Measurements from ENCODE around the gene IL17F.
"Not testable (repeated sequence)": the region's sequence is repeated elsewhere in the genome, so short reads cannot be mapped to it uniquely, and the experiment has no call there.

The IL17F gene

DNA sequence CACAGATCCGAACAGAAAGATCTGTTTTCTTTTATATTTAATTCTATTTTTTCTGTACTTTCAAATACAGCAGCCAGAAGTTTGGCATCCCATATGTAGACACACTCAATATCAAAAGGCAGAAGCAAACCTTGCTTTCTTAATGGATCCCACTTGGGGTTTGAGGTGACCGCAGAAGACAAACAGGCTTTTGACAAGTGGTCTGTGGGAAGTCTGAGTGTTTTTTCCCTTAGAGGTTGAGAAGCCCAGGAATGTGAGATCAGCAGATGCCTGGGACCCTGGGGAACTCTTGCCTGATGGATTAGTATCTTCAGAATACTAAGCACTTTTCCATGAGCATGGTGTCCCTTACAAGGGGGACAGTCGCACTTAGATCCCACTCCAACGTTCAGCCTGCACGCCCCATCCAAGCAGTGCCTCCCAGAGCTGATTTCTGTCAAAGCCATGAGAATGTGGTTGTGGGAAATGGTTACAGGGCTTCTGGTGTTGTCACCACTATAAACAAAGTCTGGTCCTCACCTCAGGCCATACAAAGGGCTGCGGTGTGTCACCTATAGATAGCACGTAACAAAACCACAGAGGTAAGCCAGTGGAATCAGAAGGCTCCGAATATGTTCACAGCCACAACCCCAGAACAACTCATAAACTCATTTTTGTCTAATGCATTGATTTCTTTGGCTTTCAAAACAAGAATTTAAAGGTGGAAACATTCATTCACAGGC lies 12.7 kb downstream of the IL17F start:
- TF ChIP-seq GATA1 (IDR thresholded peaks at IDR 0.05; ENCODE audit: low read depth, low read length), result no peak
- TF ChIP-seq POLR2A (IDR thresholded peaks at IDR 0.05; ENCODE audit: low read length), result no peak
- no peak for DNase-seq

DNA sequence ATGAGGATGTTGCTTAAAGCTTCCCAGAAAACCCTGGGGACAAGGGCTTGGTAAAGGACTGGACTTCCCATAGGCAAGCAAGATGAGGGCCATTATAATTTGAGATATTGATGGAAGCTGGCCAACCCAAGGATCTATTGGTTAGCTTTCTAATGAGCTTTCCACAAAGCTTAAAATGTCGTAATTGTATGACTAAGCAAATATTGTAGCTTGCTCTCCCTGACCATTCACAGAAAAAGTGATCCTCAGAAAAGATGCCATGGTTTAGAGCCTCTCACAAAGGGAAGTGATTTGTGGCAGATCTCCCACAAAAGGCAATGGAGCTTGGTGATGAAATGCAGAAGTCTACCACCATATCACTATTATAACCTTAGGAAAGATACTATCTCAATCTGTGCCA lies 13.6 kb downstream of the IL17F start:
- DNase-seq, result no peak
- TF ChIP-seq GATA1 (IDR thresholded peaks at IDR 0.05; ENCODE audit: low read depth, low read length) (no peak), POLR2A (IDR thresholded peaks at IDR 0.05; ENCODE audit: low read length) (no peak)

DNA sequence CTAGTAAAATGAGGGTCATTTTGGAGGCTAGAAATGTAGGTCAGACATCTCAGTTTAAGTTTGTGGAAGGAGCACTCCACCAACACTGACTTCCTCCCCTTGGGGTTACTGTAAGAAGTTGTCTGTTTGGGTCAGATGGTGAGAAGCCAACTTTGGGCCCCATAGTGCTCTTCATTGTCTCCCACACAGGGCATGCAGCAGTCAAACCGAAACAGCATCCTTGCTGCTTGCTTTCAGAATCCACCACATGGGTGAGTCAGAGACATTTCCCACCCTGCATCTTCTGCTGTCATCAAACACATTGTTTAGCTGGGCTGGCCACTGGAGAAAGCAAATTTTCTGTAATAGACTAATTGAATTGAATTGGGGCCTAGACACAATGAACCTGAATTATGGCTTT lies 16.8 kb downstream of the IL17F start:
- no peak for DNase-seq
- no peak for TF ChIP-seq GATA1 (IDR thresholded peaks at IDR 0.05; ENCODE audit: low read depth, low read length)
- TF ChIP-seq POLR2A (IDR thresholded peaks at IDR 0.05; ENCODE audit: low read length), result no peak

DNA sequence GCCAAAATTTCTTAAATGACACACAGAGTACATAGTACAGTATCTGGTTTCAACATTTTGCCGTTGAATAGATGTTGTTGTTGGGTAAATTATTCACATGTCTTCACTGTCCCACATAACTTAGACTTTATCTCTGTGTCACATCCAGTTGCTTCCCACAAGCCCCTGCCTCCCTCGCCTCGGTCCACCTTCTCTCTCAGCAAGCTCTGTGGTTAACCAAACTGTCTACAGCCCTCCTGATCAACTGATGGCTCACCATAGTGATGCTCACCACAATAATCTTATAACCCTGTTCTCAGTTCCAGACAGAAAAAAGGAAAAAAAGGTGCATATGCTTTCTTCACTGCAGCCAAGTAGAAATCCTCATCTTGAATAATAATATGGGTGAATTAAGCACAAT lies 23.0 kb downstream of the IL17F start:
- no peak for TF ChIP-seq GATA1 (IDR thresholded peaks at IDR 0.05; ENCODE audit: low read depth, low read length)
- no peak for TF ChIP-seq POLR2A (IDR thresholded peaks at IDR 0.05; ENCODE audit: low read length)
- DNase-seq, result no peak

DNA sequence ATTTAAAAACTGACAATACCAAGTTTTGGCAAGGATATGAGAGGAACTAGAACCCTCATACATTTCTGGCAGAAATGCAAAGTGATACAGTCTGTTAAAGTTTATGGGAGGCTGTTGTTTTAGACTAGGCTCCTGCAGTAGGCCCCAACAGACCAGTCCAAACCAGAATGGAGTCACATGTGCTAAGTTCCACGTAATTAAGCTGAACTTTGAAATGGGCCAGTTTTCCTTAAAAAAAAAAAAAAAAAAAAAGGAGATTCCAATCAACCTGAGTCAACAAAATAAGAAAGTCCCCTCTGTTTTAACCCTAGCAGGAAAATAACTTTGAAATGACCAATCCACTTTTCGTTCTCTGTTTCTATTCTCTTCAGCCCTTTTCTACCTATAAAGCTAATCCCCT lies 26.5 kb downstream of the IL17F start:
- no peak for DNase-seq
- TF ChIP-seq POLR2A (IDR thresholded peaks at IDR 0.05; ENCODE audit: low read length) (no peak), GATA1 (IDR thresholded peaks at IDR 0.05; ENCODE audit: low read depth, low read length) (no peak)

DNA sequence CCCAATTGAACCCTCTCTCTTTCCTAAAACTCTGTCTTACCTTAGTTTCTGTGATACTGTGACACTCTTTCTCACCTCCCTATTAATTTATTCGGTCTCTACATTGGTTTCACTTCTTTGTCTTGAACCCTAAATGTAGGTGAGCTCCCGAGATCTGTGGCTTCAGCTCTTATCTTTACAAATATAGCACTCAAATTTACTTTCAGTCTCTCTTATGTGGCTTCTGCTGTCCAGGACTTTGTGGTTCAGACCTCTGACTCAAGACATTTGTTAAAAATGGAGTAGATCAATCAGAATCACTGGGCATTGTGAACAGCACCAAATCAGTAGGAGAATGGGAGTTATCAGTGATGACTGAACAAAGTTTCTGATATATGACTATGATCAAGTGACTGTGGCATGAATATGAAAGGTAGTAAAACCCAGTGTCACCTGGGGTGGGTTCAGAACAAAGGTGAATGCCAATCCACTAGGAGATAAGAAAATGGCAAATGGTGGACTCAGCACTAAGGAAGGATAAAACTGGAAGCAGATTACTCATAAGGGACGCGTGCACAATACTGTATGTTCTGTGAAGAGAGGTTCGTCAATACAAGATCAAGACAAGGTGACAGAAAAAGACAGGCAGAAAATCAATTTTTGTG lies 27.2 kb downstream of the IL17F start:
- no peak for DNase-seq
- TF ChIP-seq GATA1 (IDR thresholded peaks at IDR 0.05; ENCODE audit: low read depth, low read length), result no peak

DNA sequence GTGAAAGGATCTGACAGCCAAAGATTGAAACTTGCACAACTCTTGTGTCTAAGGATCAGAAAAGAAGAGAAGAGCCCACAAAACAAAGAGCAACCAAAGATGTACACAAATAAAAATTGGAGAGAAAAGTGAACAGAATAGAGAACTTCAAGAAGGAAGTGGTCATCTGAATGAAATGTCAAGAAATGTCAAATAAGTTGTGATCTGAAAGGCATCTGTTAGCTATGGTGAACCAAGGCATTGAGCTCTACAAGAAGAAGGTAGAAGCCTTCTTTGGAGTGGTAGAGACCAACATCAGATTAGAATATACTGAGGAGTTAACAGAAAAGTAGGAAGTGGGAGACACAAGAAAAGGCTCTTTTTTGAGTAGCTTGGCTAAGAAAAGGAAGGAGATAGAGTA lies 28.5 kb downstream of the IL17F start:
- no peak for TF ChIP-seq GATA1 (IDR thresholded peaks at IDR 0.05; ENCODE audit: low read depth, low read length)
- no peak for TF ChIP-seq POLR2A (IDR thresholded peaks at IDR 0.05; ENCODE audit: low read length)
- no peak for DNase-seq

DNA sequence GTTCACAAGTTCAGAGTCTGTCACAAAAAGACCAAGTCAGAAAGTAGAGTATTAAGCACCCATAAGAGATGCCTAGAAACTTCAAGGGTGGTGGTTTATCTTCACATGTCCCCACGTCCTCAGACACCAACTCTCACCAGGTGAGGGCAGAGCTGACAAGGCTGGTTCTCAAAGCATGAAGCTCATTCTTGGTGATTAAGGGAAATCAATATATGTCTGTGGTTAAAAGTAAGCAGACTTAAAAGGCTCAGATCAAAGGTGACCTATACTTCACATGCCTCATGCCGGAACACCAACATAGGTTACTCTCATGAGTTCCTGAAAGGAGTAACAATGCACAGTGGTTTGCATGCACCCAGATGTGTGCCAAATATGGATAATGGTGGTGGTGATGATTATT lies 31.2 kb downstream of the IL17F start:
- no peak for DNase-seq

DNA sequence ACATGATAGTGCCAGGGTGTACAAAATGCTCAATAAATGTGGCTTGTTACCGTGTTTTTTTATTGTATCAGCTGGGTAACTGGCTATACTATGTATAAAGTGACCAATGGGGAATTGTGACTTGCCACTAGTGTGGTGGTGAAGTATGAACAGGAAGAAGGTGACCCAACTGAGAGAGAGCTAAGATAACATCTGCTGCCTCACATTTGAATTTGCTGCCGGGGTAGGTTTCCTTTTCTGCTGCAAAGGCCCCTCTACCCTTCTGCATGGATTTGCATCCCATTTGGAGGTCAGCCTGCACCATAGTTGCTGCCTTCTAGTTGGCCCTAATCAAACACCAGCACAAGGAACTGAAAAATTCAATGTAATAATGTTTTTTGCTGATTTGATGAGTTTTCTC lies 34.1 kb downstream of the IL17F start:
- no peak for TF ChIP-seq POLR2A (IDR thresholded peaks at IDR 0.05; ENCODE audit: low read length)
- no peak for TF ChIP-seq GATA1 (IDR thresholded peaks at IDR 0.05; ENCODE audit: low read depth, low read length)
- no peak for DNase-seq

More for the DNA sequence above, 31.2 kb downstream of the IL17F start:
- TF ChIP-seq GATA1 (IDR thresholded peaks at IDR 0.05; ENCODE audit: low read depth, low read length) (no peak), POLR2A (IDR thresholded peaks at IDR 0.05; ENCODE audit: low read length) (no peak)

DNA sequence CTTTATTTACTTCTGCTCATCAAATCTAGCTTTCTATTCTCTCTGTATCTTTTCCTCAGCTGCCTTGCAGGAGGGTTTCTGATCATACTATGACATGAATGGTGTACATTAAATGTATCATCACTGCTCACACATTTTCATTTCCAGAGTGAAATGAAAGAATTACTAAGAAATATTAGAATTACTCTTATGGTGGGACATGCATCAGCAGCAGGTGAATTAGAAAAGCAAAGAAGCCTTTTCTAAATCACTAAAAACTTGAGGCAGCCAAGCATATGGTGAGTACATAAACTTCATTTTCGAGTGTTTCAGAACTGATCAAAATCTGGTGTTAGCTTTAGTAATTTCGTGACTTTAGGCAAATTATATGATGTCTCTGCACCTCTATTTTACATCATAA lies 34.5 kb downstream of the IL17F start:
- no peak for DNase-seq
- TF ChIP-seq GATA1 (IDR thresholded peaks at IDR 0.05; ENCODE audit: low read depth, low read length) (no peak), POLR2A (IDR thresholded peaks at IDR 0.05; ENCODE audit: low read length) (no peak)

DNA sequence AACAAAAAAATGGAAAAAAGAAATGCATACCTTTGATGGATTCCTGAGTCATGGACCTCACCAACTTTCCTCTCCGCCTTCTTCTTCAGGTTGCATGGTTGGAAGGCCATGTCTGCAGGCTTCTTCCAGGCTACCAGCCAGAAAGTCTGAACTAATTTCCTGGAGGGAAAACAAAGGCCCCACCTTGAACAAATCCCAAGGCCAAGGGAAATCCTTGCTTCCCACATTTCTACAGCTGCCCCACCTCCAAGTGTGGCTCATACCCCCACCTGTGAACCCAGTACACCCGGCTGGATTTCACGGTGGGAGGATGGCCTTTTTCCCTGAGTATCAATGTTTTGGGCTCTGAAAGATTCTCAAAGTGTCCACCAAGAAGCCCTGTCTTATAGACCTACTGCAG lies 35.7 kb downstream of the IL17F start:
- no peak for DNase-seq
- TF ChIP-seq GATA1 (IDR thresholded peaks at IDR 0.05; ENCODE audit: low read depth, low read length) (no peak), POLR2A (IDR thresholded peaks at IDR 0.05; ENCODE audit: low read length) (no peak)

DNA sequence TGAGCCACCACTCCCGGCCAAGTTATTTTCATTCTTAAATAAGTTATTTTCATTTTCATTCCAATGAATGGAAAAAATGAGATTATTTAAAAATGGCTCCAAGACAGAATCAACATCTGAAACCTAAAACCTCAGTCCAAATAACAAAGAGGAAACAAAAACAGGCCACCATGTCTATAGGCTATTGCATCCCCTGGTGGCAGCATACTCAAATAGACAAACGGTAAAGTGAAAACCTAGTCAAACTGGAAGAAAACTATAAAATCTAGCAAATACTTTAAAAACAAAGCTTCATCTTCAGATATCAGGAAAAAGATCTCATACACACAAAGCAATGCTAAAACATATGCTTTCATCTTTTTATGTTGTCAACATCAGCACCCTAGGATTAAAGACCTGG lies 37.2 kb downstream of the IL17F start:
- DNase-seq, result no peak
- TF ChIP-seq POLR2A (IDR thresholded peaks at IDR 0.05; ENCODE audit: low read length) (no peak), GATA1 (IDR thresholded peaks at IDR 0.05; ENCODE audit: low read depth, low read length) (no peak)

DNA sequence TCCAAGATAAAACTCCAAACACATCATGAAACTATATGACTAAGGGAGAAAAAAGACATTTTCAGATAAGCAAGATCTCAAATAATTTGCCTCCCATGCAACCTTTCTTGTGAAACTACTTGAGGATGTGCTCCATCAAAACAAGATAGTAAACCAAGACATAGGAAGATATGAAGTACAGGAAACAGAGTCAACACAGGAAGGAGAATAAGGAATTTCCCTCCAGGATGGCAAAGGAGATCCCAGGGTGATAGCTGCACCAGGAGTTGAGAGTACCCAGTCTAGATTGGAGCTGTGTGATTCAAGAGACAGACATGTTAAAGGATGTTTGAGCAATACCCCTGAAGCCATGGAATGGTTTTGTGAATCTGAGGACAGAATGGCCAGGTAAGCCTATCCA lies 42.8 kb downstream of the IL17F start:
- TF ChIP-seq POLR2A (IDR thresholded peaks at IDR 0.05; ENCODE audit: low read length) (no peak), GATA1 (IDR thresholded peaks at IDR 0.05; ENCODE audit: low read depth, low read length) (no peak)
- no peak for DNase-seq

DNA sequence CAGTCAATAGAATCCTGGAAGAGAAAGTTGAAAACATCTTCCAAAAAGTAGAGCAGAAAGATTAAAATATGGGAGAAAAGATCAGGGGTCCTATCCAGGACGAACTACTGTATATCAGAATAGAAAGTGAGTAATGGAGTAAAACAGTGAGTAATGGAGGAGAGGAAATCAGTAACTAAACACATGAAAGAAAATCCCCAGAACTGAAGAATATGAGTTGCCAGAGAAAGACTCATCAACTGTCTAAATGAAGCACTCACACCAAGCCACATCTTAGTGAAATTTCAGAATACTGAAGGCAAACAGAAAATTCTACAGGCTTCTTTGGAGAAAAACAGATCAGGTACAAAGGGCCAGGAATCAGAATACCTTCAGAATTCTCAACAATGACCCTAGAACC lies 43.3 kb downstream of the IL17F start:
- TF ChIP-seq GATA1 (IDR thresholded peaks at IDR 0.05; ENCODE audit: low read depth, low read length) (no peak), POLR2A (IDR thresholded peaks at IDR 0.05; ENCODE audit: low read length) (no peak)
- no peak for DNase-seq

DNA sequence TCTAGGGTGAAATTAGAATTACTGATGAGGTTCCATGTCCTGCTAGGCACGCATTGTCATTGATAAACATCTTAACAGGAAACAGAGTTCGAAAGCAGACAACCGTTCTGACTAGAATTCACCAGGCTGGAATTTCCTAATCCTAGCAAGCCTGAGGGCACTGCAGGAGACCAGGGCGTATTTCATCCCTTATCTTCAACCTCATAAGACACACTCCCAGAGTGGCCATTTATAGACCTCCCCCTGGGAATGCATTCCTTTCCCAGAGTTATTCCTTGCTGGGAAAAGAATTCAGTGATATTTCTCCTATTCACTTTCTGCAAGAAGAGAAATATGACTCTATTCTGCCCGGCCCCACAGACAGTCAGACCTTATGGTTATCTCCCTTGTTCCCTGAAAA lies 44.2 kb downstream of the IL17F start:
- DNase-seq, result not testable (repeated sequence)

Data from erythroblast (primary cell).